GM12892 (cell line): Measurements from ENCODE around the gene TECTA.

Experiments
- POLR2A ChIP-seq: IDR thresholded peaks from 2 replicates; pipeline ENCODE4 v1.6.1; 2011; ENCODE audit warnings: low read depth, low read length, control low read depth
- POLR2AphosphoS5 ChIP-seq: IDR thresholded peaks from 2 replicates; pipeline ENCODE4 v1.6.1; 2011; ENCODE audit warnings: low read depth, low read length, control low read depth
- TAF1 ChIP-seq: IDR thresholded peaks from 2 replicates; pipeline ENCODE4 v1.6.1; 2011; ENCODE audit warnings: low read depth, mild to moderate bottlenecking, control low read depth, low read length, borderline replicate concordance

- TF ChIP-seq POLR2A (no peak), POLR2AphosphoS5 (no peak), TAF1 (no peak)
Measured at GRCh38 chr11:121066623-121067022, 34.4 kb upstream of the TECTA start.
